H9 (cell line): Measurements from ENCODE around the gene CCDC63. TPM values are rescaled to one million over a fixed set of nuclear protein-coding genes. Genes with fewer than 3 reads are reported as not detected.
A peak's percentile ranks its signal among the peaks of the same experiment; 100 is the strongest.

ENCODE experiments used
- DNase-seq: peaks from one replicate; pipeline ENCODE4 v3.0.0-alpha.2; 2017
- H2AFZ ChIP-seq: one replicate; pipeline ENCODE4 v1.6.1; 2013; ENCODE audit warnings: mild to moderate bottlenecking, low read length, control low read depth, moderate library complexity
- H2AK5ac ChIP-seq: 2 replicates; pipeline ENCODE4 v1.6.1; 2013; ENCODE audit warnings: low read length, control low read depth, mixed read lengths; ENCODE audit not compliant: insufficient read length
- H2BK120ac ChIP-seq: one replicate; pipeline ENCODE4 v1.6.1; 2013; ENCODE audit warnings: low read depth, mild to moderate bottlenecking, low read length, control low read depth, inconsistent platforms; ENCODE audit not compliant: poor library complexity, severe bottlenecking
- H2BK12ac ChIP-seq: 2 replicates; pipeline ENCODE4 v1.6.1; 2013; ENCODE audit warnings: low read length, control low read depth, mixed read lengths, low read depth; ENCODE audit not compliant: insufficient read length
- H2BK15ac ChIP-seq: 2 replicates; pipeline ENCODE4 v1.6.1; 2013; ENCODE audit warnings: low read depth, low read length, control low read depth
- H2BK20ac ChIP-seq: one replicate; pipeline ENCODE4 v1.6.1; 2013; ENCODE audit warnings: low read depth, mild to moderate bottlenecking, low read length, control low read depth, inconsistent platforms; ENCODE audit not compliant: poor library complexity, severe bottlenecking
- H2BK5ac ChIP-seq: 2 replicates; pipeline ENCODE4 v1.6.1; 2013; ENCODE audit warnings: low read length, control low read depth, mixed read lengths; ENCODE audit not compliant: insufficient read length
- H3K14ac ChIP-seq: 2 replicates; pipeline ENCODE4 v1.6.1; 2013; ENCODE audit warnings: low read length, control low read depth; ENCODE audit not compliant: insufficient read depth
- H3K18ac ChIP-seq: 2 replicates; pipeline ENCODE4 v1.6.1; 2013; ENCODE audit warnings: low read depth, mild to moderate bottlenecking, mixed read lengths, low read length, control low read depth; ENCODE audit not compliant: insufficient read length
- H3K23ac ChIP-seq: 2 replicates; pipeline ENCODE4 v1.6.1; 2013; ENCODE audit warnings: low read length, control low read depth, mixed read lengths, low read depth; ENCODE audit not compliant: insufficient read length
- H3K23me2 ChIP-seq: 2 replicates; pipeline ENCODE4 v1.6.1; 2013; ENCODE audit warnings: low read depth, mild to moderate bottlenecking, mixed read lengths, low read length, control low read depth; ENCODE audit not compliant: insufficient read length, poor library complexity, severe bottlenecking
- H3K27ac ChIP-seq: 2 replicates; pipeline ENCODE4 v1.5.1; 2013; ENCODE audit warnings: low read length, control low read depth, mixed read lengths, low read depth; ENCODE audit not compliant: insufficient read length
- H3K27me3 ChIP-seq: 2 replicates; pipeline ENCODE4 v1.6.1; 2013; ENCODE audit warnings: low read length, control low read depth, inconsistent platforms; ENCODE audit not compliant: insufficient read depth
- H3K4ac ChIP-seq: 2 replicates; pipeline ENCODE4 v1.6.1; 2013; ENCODE audit warnings: low read depth, mild to moderate bottlenecking, control low read depth, inconsistent platforms, low read length, moderate library complexity
- H3K4me1 ChIP-seq: 2 replicates; pipeline ENCODE4 v1.6.1; 2013; ENCODE audit warnings: low read length, control low read depth, inconsistent platforms; ENCODE audit not compliant: insufficient read depth
- H3K4me2 ChIP-seq: 2 replicates; pipeline ENCODE4 v1.6.1; 2013; ENCODE audit warnings: low read length, control low read depth, mixed read lengths; ENCODE audit not compliant: insufficient read length, insufficient read depth
- H3K56ac ChIP-seq: 2 replicates; pipeline ENCODE4 v1.6.1; 2013; ENCODE audit warnings: low read depth, mild to moderate bottlenecking, mixed read lengths, low read length, control low read depth; ENCODE audit not compliant: insufficient read length
- H3K79me1 ChIP-seq: 2 replicates; pipeline ENCODE4 v1.6.1; 2013; ENCODE audit warnings: low read depth, mild to moderate bottlenecking, moderate library complexity, low read length, control low read depth, inconsistent platforms; ENCODE audit not compliant: insufficient read depth, poor library complexity, severe bottlenecking
- H3K79me2 ChIP-seq: 2 replicates; pipeline ENCODE4 v1.6.1; 2013; ENCODE audit warnings: low read length, control low read depth, inconsistent platforms; ENCODE audit not compliant: insufficient read depth
- H3K9ac ChIP-seq: 2 replicates; pipeline ENCODE4 v1.6.1; 2013; ENCODE audit warnings: low read length, control low read depth, mixed read lengths; ENCODE audit not compliant: insufficient read length; ENCODE audit errors: extremely low read depth
- H3K9me3 ChIP-seq: one replicate; pipeline ENCODE4 v1.6.1; 2013; ENCODE audit warnings: low read depth, low read length, inconsistent platforms; ENCODE audit not compliant: control insufficient read depth
- H3T11ph ChIP-seq: one replicate; pipeline ENCODE4 v1.6.1; 2013; ENCODE audit warnings: mild to moderate bottlenecking, low read length, control low read depth, inconsistent platforms
- H4K20me1 ChIP-seq: one replicate; pipeline ENCODE4 v1.6.1; 2013; ENCODE audit not compliant: control insufficient read depth, insufficient read length, insufficient read depth
- H4K5ac ChIP-seq: 2 replicates; pipeline ENCODE4 v1.6.1; 2013; ENCODE audit warnings: low read depth, mild to moderate bottlenecking, mixed read lengths, low read length, control low read depth; ENCODE audit not compliant: insufficient read length
- H4K8ac ChIP-seq: replicated peaks from 2 replicates; pipeline ENCODE4 v1.6.1; 2013; ENCODE audit warnings: low read length, control low read depth, mixed read lengths, low read depth; ENCODE audit not compliant: insufficient read length
- H4K91ac ChIP-seq: 2 replicates; pipeline ENCODE4 v1.6.1; 2013; ENCODE audit warnings: low read depth, mild to moderate bottlenecking, moderate library complexity, mixed read lengths, low read length, control low read depth; ENCODE audit not compliant: insufficient read length
- H3K27ac Mint-ChIP-seq, 3 experiments: 2 replicates in 2 of 3; 3 replicates in 1 of 3; pipeline ENCODE4 v1.8.0; 2020 to 2021; ENCODE audit warnings: mixed read lengths in 3 of 3, mild to moderate bottlenecking in 1 of 3, moderate library complexity in 1 of 3
- H3K27me3 Mint-ChIP-seq: 2 replicates; pipeline ENCODE4 v1.8.0; 2021; ENCODE audit warnings: low read depth, mild to moderate bottlenecking, moderate library complexity, mixed read lengths
- H3K36me3 Mint-ChIP-seq, 3 experiments: 2 replicates in 2 of 3; 3 replicates in 1 of 3; pipeline ENCODE4 v1.8.0; 2020 to 2021; ENCODE audit warnings: low read depth in 3 of 3, mixed read lengths in 3 of 3; ENCODE audit not compliant: insufficient read depth in 1 of 3
- H3K4me1 Mint-ChIP-seq, 2 experiments: 2 replicates each; pipeline ENCODE4 v1.8.0; 2020; ENCODE audit warnings: mixed read lengths in 2 of 2
- H3K4me3 Mint-ChIP-seq, 2 experiments: 2 replicates in 1 of 2; 3 replicates in 1 of 2; pipeline ENCODE4 v1.8.0; 2020 to 2021; ENCODE audit warnings: mild to moderate bottlenecking in 2 of 2, mixed read lengths in 2 of 2, moderate library complexity in 1 of 2
- H3K9me3 Mint-ChIP-seq, 2 experiments: 2 replicates in 1 of 2; 3 replicates in 1 of 2; pipeline ENCODE4 v1.8.0; 2020; ENCODE audit warnings: mild to moderate bottlenecking in 2 of 2, mixed read lengths in 2 of 2, moderate library complexity in 1 of 2
- WGBS: extraction: QIAGEN DNeasy Blood & Tissue Kit; methylation state at CpG from one replicate; pipeline ENCODE4 v1.1.7; 2013; ENCODE audit warnings: missing lambda C conversion rate, low lambda C conversion rate, mixed read lengths; ENCODE audit not compliant: insufficient read length; ENCODE audit errors: extremely low coverage; 5-methylcytosine and 5-hydroxymethylcytosine counted together
- total RNA-seq: library from RNA; stranded (reverse); gene quantifications from 2 replicates; pipeline ENCODE4 v1.2.1, GENCODE V29; 2021
- TF ChIP-seq, protein P1 (sequence below): fragments of 200-600 bp; sonication (generic); conservative IDR thresholded peaks from 3 replicates; pipeline ENCODE4 v1.8.0; 2021; ENCODE audit warnings: antibody characterized with exemption, mild to moderate bottlenecking

The CCDC63 gene
- total RNA-seq, 1 experiment from 2014 or later = 0.77 TPM

DNA sequence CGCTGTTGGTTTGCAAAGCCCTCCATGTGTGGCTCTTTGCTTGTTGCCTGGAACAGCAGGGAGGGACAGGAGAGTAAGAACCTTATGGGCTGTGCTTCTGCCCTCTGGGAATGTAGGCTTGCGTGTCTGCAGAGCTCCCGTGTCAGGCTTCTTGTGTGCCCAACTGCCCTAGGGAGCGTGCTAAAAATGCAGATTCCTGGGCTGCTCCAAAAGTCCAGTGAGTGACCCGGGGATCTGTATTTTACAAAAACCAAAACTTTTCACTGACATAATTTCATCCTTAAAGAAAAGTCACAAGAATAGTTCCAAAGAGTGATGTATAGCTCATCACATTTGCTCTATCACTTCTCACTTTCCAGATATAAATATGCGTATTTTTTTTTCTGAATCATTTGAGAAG is 34.8 kb upstream of the CCDC63 start:
- no peak for DNase-seq
- Histone ChIP-seq H3K9me3 (no peaks in the 10 kb centered on the region), H3K23me2 (no peaks in the 10 kb centered on the region), H4K5ac (no peak overlapping the region), H3K27me3 (peaks cover 3% of the 10 kb centered on the region; the same call in 1 of the 2 replicates), H2BK15ac (no peak overlapping the region), H2AK5ac (no peak overlapping the region), H3K56ac (no peak overlapping the region), H3T11ph (no peak overlapping the region), H4K8ac (no peak overlapping the region), H4K91ac (no peak overlapping the region), H3K18ac (no peak overlapping the region), H3K4me1 (peaks cover 6% of the 10 kb centered on the region; the same call in 1 of the 2 replicates), H3K79me1 (no peaks in the 10 kb centered on the region), H3K4me2 (no peak overlapping the region), H2BK20ac (no peak overlapping the region), H2AFZ (no peak overlapping the region), H3K9ac (no peak overlapping the region), H3K79me2 (no peaks in the 10 kb centered on the region), H2BK120ac (no peak overlapping the region), H3K23ac (no peak overlapping the region), H3K4ac (no peak overlapping the region), H2BK5ac (no peak overlapping the region), H3K27ac (no peak overlapping the region), H3K14ac (peak overlapping the region; percentile 47; the same call in 1 of the 2 replicates), H4K20me1 (no peaks in the 10 kb centered on the region), H2BK12ac (no peak overlapping the region)
- Mint-ChIP-seq H3K9me3 (peaks cover 0 to 3% of the 10 kb centered on the region in 2 experiments; a peak in 1 of 5 replicates), H3K36me3 (no peaks in the 10 kb centered on the region), H3K27ac (no peak overlapping the region), H3K4me3 (no peak overlapping the region), H3K27me3 (peaks cover 78% of the 10 kb centered on the region), H3K4me1 (peaks cover 50 to 59% of the 10 kb centered on the region in 2 experiments)
- no CpG with 5 or more reads among the region's 6 CpGs for WGBS
- TF ChIP-seq, protein P1, sequence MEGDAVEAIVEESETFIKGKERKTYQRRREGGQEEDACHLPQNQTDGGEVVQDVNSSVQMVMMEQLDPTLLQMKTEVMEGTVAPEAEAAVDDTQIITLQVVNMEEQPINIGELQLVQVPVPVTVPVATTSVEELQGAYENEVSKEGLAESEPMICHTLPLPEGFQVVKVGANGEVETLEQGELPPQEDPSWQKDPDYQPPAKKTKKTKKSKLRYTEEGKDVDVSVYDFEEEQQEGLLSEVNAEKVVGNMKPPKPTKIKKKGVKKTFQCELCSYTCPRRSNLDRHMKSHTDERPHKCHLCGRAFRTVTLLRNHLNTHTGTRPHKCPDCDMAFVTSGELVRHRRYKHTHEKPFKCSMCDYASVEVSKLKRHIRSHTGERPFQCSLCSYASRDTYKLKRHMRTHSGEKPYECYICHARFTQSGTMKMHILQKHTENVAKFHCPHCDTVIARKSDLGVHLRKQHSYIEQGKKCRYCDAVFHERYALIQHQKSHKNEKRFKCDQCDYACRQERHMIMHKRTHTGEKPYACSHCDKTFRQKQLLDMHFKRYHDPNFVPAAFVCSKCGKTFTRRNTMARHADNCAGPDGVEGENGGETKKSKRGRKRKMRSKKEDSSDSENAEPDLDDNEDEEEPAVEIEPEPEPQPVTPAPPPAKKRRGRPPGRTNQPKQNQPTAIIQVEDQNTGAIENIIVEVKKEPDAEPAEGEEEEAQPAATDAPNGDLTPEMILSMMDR = no peak
